Measurements from ENCODE around the gene SPOCD1.

- TF ChIP-seq CTCF (IDR thresholded peaks at IDR 0.05) (no peak), EP300 (IDR thresholded peaks at IDR 0.05) (no peak)
Measured at GRCh38 chr1:31815752-31816500, at the start of gene SPOCD1.

Data from ovary (tissue), 3 donors.